H9 (cell line): ENCODE results near the gene SPTBN5. TPM values are rescaled to one million over a fixed set of nuclear protein-coding genes. Genes with fewer than 3 reads are reported as not detected.

Experiments
- DNase-seq: peaks from one replicate; pipeline ENCODE4 v3.0.0-alpha.2; 2017
- H2AFZ ChIP-seq: one replicate; pipeline ENCODE4 v1.6.1; 2013; ENCODE audit warnings: mild to moderate bottlenecking, low read length, control low read depth, moderate library complexity
- H2AK5ac ChIP-seq: 2 replicates; pipeline ENCODE4 v1.6.1; 2013; ENCODE audit warnings: low read length, control low read depth, mixed read lengths; ENCODE audit not compliant: insufficient read length
- H2BK120ac ChIP-seq: one replicate; pipeline ENCODE4 v1.6.1; 2013; ENCODE audit warnings: low read depth, mild to moderate bottlenecking, low read length, control low read depth, inconsistent platforms; ENCODE audit not compliant: poor library complexity, severe bottlenecking
- H2BK12ac ChIP-seq: 2 replicates; pipeline ENCODE4 v1.6.1; 2013; ENCODE audit warnings: low read length, control low read depth, mixed read lengths, low read depth; ENCODE audit not compliant: insufficient read length
- H2BK15ac ChIP-seq: 2 replicates; pipeline ENCODE4 v1.6.1; 2013; ENCODE audit warnings: low read depth, low read length, control low read depth
- H2BK20ac ChIP-seq: one replicate; pipeline ENCODE4 v1.6.1; 2013; ENCODE audit warnings: low read depth, mild to moderate bottlenecking, low read length, control low read depth, inconsistent platforms; ENCODE audit not compliant: poor library complexity, severe bottlenecking
- H2BK5ac ChIP-seq: 2 replicates; pipeline ENCODE4 v1.6.1; 2013; ENCODE audit warnings: low read length, control low read depth, mixed read lengths; ENCODE audit not compliant: insufficient read length
- H3K14ac ChIP-seq: 2 replicates; pipeline ENCODE4 v1.6.1; 2013; ENCODE audit warnings: low read length, control low read depth; ENCODE audit not compliant: insufficient read depth
- H3K18ac ChIP-seq: 2 replicates; pipeline ENCODE4 v1.6.1; 2013; ENCODE audit warnings: low read depth, mild to moderate bottlenecking, mixed read lengths, low read length, control low read depth; ENCODE audit not compliant: insufficient read length
- H3K23ac ChIP-seq: 2 replicates; pipeline ENCODE4 v1.6.1; 2013; ENCODE audit warnings: low read length, control low read depth, mixed read lengths, low read depth; ENCODE audit not compliant: insufficient read length
- H3K23me2 ChIP-seq: 2 replicates; pipeline ENCODE4 v1.6.1; 2013; ENCODE audit warnings: low read depth, mild to moderate bottlenecking, mixed read lengths, low read length, control low read depth; ENCODE audit not compliant: insufficient read length, poor library complexity, severe bottlenecking
- H3K27ac ChIP-seq: 2 replicates; pipeline ENCODE4 v1.5.1; 2013; ENCODE audit warnings: low read length, control low read depth, mixed read lengths, low read depth; ENCODE audit not compliant: insufficient read length
- H3K27me3 ChIP-seq: 2 replicates; pipeline ENCODE4 v1.6.1; 2013; ENCODE audit warnings: low read length, control low read depth, inconsistent platforms; ENCODE audit not compliant: insufficient read depth
- H3K4ac ChIP-seq: 2 replicates; pipeline ENCODE4 v1.6.1; 2013; ENCODE audit warnings: low read depth, mild to moderate bottlenecking, control low read depth, inconsistent platforms, low read length, moderate library complexity
- H3K4me1 ChIP-seq: 2 replicates; pipeline ENCODE4 v1.6.1; 2013; ENCODE audit warnings: low read length, control low read depth, inconsistent platforms; ENCODE audit not compliant: insufficient read depth
- H3K4me2 ChIP-seq: 2 replicates; pipeline ENCODE4 v1.6.1; 2013; ENCODE audit warnings: low read length, control low read depth, mixed read lengths; ENCODE audit not compliant: insufficient read length, insufficient read depth
- H3K56ac ChIP-seq: 2 replicates; pipeline ENCODE4 v1.6.1; 2013; ENCODE audit warnings: low read depth, mild to moderate bottlenecking, mixed read lengths, low read length, control low read depth; ENCODE audit not compliant: insufficient read length
- H3K79me1 ChIP-seq: 2 replicates; pipeline ENCODE4 v1.6.1; 2013; ENCODE audit warnings: low read depth, mild to moderate bottlenecking, moderate library complexity, low read length, control low read depth, inconsistent platforms; ENCODE audit not compliant: insufficient read depth, poor library complexity, severe bottlenecking
- H3K79me2 ChIP-seq: 2 replicates; pipeline ENCODE4 v1.6.1; 2013; ENCODE audit warnings: low read length, control low read depth, inconsistent platforms; ENCODE audit not compliant: insufficient read depth
- H3K9ac ChIP-seq: 2 replicates; pipeline ENCODE4 v1.6.1; 2013; ENCODE audit warnings: low read length, control low read depth, mixed read lengths; ENCODE audit not compliant: insufficient read length; ENCODE audit errors: extremely low read depth
- H3K9me3 ChIP-seq: one replicate; pipeline ENCODE4 v1.6.1; 2013; ENCODE audit warnings: low read depth, low read length, inconsistent platforms; ENCODE audit not compliant: control insufficient read depth
- H3T11ph ChIP-seq: one replicate; pipeline ENCODE4 v1.6.1; 2013; ENCODE audit warnings: mild to moderate bottlenecking, low read length, control low read depth, inconsistent platforms
- H4K20me1 ChIP-seq: one replicate; pipeline ENCODE4 v1.6.1; 2013; ENCODE audit not compliant: control insufficient read depth, insufficient read length, insufficient read depth
- H4K5ac ChIP-seq: 2 replicates; pipeline ENCODE4 v1.6.1; 2013; ENCODE audit warnings: low read depth, mild to moderate bottlenecking, mixed read lengths, low read length, control low read depth; ENCODE audit not compliant: insufficient read length
- H4K8ac ChIP-seq: replicated peaks from 2 replicates; pipeline ENCODE4 v1.6.1; 2013; ENCODE audit warnings: low read length, control low read depth, mixed read lengths, low read depth; ENCODE audit not compliant: insufficient read length
- H4K91ac ChIP-seq: 2 replicates; pipeline ENCODE4 v1.6.1; 2013; ENCODE audit warnings: low read depth, mild to moderate bottlenecking, moderate library complexity, mixed read lengths, low read length, control low read depth; ENCODE audit not compliant: insufficient read length
- H3K27ac Mint-ChIP-seq, 3 experiments: 2 replicates in 2 of 3; 3 replicates in 1 of 3; pipeline ENCODE4 v1.8.0; 2020 to 2021; ENCODE audit warnings: mixed read lengths in 3 of 3, mild to moderate bottlenecking in 1 of 3, moderate library complexity in 1 of 3
- H3K27me3 Mint-ChIP-seq: 2 replicates; pipeline ENCODE4 v1.8.0; 2021; ENCODE audit warnings: low read depth, mild to moderate bottlenecking, moderate library complexity, mixed read lengths
- H3K36me3 Mint-ChIP-seq, 3 experiments: 2 replicates in 2 of 3; 3 replicates in 1 of 3; pipeline ENCODE4 v1.8.0; 2020 to 2021; ENCODE audit warnings: low read depth in 3 of 3, mixed read lengths in 3 of 3; ENCODE audit not compliant: insufficient read depth in 1 of 3
- H3K4me1 Mint-ChIP-seq, 2 experiments: 2 replicates each; pipeline ENCODE4 v1.8.0; 2020; ENCODE audit warnings: mixed read lengths in 2 of 2
- H3K4me3 Mint-ChIP-seq, 2 experiments: 2 replicates in 1 of 2; 3 replicates in 1 of 2; pipeline ENCODE4 v1.8.0; 2020 to 2021; ENCODE audit warnings: mild to moderate bottlenecking in 2 of 2, mixed read lengths in 2 of 2, moderate library complexity in 1 of 2
- H3K9me3 Mint-ChIP-seq, 2 experiments: 2 replicates in 1 of 2; 3 replicates in 1 of 2; pipeline ENCODE4 v1.8.0; 2020; ENCODE audit warnings: mild to moderate bottlenecking in 2 of 2, mixed read lengths in 2 of 2, moderate library complexity in 1 of 2
- WGBS: extraction: QIAGEN DNeasy Blood & Tissue Kit; methylation state at CpG from one replicate; pipeline ENCODE4 v1.1.7; 2013; ENCODE audit warnings: missing lambda C conversion rate, low lambda C conversion rate, mixed read lengths; ENCODE audit not compliant: insufficient read length; ENCODE audit errors: extremely low coverage; 5-methylcytosine and 5-hydroxymethylcytosine counted together
- total RNA-seq: library from RNA; stranded (reverse); gene quantifications from 2 replicates; pipeline ENCODE4 v1.2.1, GENCODE V29; 2021
- TF ChIP-seq, protein P1 (sequence below): fragments of 200-600 bp; sonication (generic); conservative IDR thresholded peaks from 3 replicates; pipeline ENCODE4 v1.8.0; 2021; ENCODE audit warnings: antibody characterized with exemption, mild to moderate bottlenecking

Gene SPTBN5
- total RNA-seq, 1 experiment from 2014 or later = 0.90 TPM

DNA sequence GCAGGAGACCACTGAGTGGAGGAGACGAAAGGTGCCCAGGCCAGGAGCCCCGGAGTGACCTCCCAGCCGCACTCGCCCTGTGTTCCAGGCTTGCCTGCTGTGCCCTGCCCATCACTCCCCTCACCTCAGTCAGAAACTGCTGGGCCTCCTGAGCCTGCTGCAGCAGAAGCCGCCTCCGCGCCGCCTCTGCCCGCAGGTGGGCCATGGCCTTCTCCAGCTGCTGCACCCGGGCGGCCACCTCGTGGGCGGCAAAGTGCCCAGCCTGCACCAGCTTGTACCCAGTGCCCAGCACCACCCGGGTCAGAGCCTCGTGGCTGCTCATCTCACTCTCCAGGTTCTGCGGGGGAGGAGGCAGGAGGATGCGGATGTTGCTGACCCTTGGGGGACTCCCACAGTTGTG, 37.6 kb downstream of the SPTBN5 start:
- no peak overlapping the region for H2BK12ac ChIP-seq
- H2BK15ac ChIP-seq = no peak overlapping the region
- Mint-ChIP-seq H3K4me3 (no peak overlapping the region), H3K27me3 (peaks cover under 1% of the 10 kb centered on the region; the same call in 1 of the 2 replicates), H3K4me1 (peaks cover 8 to 12% of the 10 kb centered on the region in 2 experiments), H3K9me3 (no peaks in the 10 kb centered on the region), H3K27ac (no peak overlapping the region), H3K36me3 (no peaks in the 10 kb centered on the region; a peak in 1 of 7 replicates)
- H2BK120ac ChIP-seq = no peak overlapping the region
- no CpG with 5 or more reads among the region's 17 CpGs for WGBS
- no peak overlapping the region for H2AFZ ChIP-seq
- no peaks in the 10 kb centered on the region for H4K20me1 ChIP-seq
- no peak overlapping the region for H2BK5ac ChIP-seq
- H3K27ac ChIP-seq = no peak overlapping the region
- H3K9me3 ChIP-seq = no peaks in the 10 kb centered on the region
- no peak overlapping the region for H3K18ac ChIP-seq
- H4K8ac ChIP-seq = no peak overlapping the region
- no peak overlapping the region for H2BK20ac ChIP-seq
- H3K14ac ChIP-seq = no peak overlapping the region; the same call in 1 of the 2 replicates
- H3K27me3 ChIP-seq = no peaks in the 10 kb centered on the region
- H3K4me2 ChIP-seq = no peak overlapping the region
- H3K56ac ChIP-seq = no peak overlapping the region
- TF ChIP-seq, protein P1, sequence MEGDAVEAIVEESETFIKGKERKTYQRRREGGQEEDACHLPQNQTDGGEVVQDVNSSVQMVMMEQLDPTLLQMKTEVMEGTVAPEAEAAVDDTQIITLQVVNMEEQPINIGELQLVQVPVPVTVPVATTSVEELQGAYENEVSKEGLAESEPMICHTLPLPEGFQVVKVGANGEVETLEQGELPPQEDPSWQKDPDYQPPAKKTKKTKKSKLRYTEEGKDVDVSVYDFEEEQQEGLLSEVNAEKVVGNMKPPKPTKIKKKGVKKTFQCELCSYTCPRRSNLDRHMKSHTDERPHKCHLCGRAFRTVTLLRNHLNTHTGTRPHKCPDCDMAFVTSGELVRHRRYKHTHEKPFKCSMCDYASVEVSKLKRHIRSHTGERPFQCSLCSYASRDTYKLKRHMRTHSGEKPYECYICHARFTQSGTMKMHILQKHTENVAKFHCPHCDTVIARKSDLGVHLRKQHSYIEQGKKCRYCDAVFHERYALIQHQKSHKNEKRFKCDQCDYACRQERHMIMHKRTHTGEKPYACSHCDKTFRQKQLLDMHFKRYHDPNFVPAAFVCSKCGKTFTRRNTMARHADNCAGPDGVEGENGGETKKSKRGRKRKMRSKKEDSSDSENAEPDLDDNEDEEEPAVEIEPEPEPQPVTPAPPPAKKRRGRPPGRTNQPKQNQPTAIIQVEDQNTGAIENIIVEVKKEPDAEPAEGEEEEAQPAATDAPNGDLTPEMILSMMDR = no peak
- no peaks in the 10 kb centered on the region for H3K23me2 ChIP-seq
- no peaks in the 10 kb centered on the region for H3K79me1 ChIP-seq
- no peak overlapping the region for H3T11ph ChIP-seq
- H3K79me2 ChIP-seq = no peaks in the 10 kb centered on the region
- no peak overlapping the region for H3K4ac ChIP-seq
- H4K91ac ChIP-seq = no peak overlapping the region
- H3K4me1 ChIP-seq = no peaks in the 10 kb centered on the region
- H4K5ac ChIP-seq = no peak overlapping the region
- no peak overlapping the region for H3K9ac ChIP-seq
- DNase-seq = no peak
- H2AK5ac ChIP-seq = no peak overlapping the region
- no peak overlapping the region for H3K23ac ChIP-seq
